HepG2 (cell line): ENCODE data around the gene NDOR1. TPM values are rescaled to one million over a fixed set of nuclear protein-coding genes. Genes with fewer than 3 reads are reported as not detected.

ENCODE experiments used
- ATAC-seq: fragments of 200-7000 bp; cut with Tn5 transposase; 3 replicates; pipeline ENCODE4 v1.9.1; 2020; ENCODE audit warnings: mild to moderate bottlenecking, moderate library complexity
- BruUV-seq: library from RNA; stranded (reverse); fragments of 400-500 nt; replicated peaks from 2 replicates; lab custom pipeline; 2021; lab: Mats Ljungman, UMichigan
- CTCF ChIA-PET: fragments of 300-600 bp; formaldehyde crosslinking; extraction: SDS; loops from one replicate; lab custom pipeline; 2021; ENCODE audit warnings: low total read pairs, inconsistent platforms, low intra/inter-chr PET ratio; lab: Yijun Ruan, JAX
- POLR2A ChIA-PET: fragments of 350-600 bp; sonication (Branson Sonifier 250); formaldehyde crosslinking; loops from one replicate; lab custom pipeline; 2020; ENCODE audit warnings: antibody characterized with exemption, inconsistent platforms; lab: Yijun Ruan, JAX
- DNase-seq: peaks from one replicate; pipeline ENCODE4 v3.0.0-alpha.2; 2015; ENCODE audit warnings: low spot score
- FAIRE-seq: peaks from 3 replicates; lab custom pipeline; 2011; peaks lifted over from hg19 to GRCh38; lab: Jason Lieb, UNC
- H2AFZ ChIP-seq: one replicate; pipeline ENCODE4 v1.6.1; 2011; ENCODE audit warnings: low read length, inconsistent platforms
- H3K27ac ChIP-seq: fragments of 300-600 bp; 3 replicates; pipeline ENCODE4 v1.8.0; 2011; ENCODE audit warnings: mixed run types, mild to moderate bottlenecking, mixed read lengths, low read length, inconsistent platforms; ENCODE audit not compliant: insufficient read depth; ENCODE audit errors: extremely low read length
- H3K27me3 ChIP-seq, 2 experiments: fragments of 200-600 bp in 1 of 2; 2 replicates in 1 of 2; 3 replicates in 1 of 2; pipeline versions ENCODE4 v1.6.0 to v1.8.0; 2011; ENCODE audit warnings: low read length in 2 of 2, mild to moderate bottlenecking in 2 of 2, moderate library complexity in 2 of 2, inconsistent platforms in 1 of 2; ENCODE audit not compliant: insufficient read depth in 2 of 2, control insufficient read depth in 1 of 2
- H3K36me3 ChIP-seq, 2 experiments: fragments of 200-600 bp in 1 of 2; replicated peaks in 1 of 2; 2 replicates in 1 of 2; 3 replicates in 1 of 2; pipeline versions ENCODE4 v1.5.1 to v1.8.0; 2011; ENCODE audit warnings: low read length in 2 of 2, inconsistent platforms in 1 of 2; ENCODE audit not compliant: insufficient read depth in 2 of 2, control insufficient read depth in 1 of 2
- H3K4me1 ChIP-seq: 2 replicates; pipeline ENCODE4 v1.5.1; 2012; ENCODE audit warnings: low read length, inconsistent platforms; ENCODE audit not compliant: insufficient read depth
- H3K4me2 ChIP-seq: 2 replicates; pipeline ENCODE4 v1.6.0; 2011; ENCODE audit warnings: low read depth, low read length, inconsistent platforms
- H3K4me3 ChIP-seq, 3 experiments: fragments of 200-600 bp in 1 of 3; sonication (generic), shearing (Covaris generic) in 1 of 3; replicated peaks in 1 of 3; 2 replicates each; pipeline ENCODE4 v1.5.1; 2011 to 2016; ENCODE audit warnings: low read length in 3 of 3, inconsistent platforms in 2 of 3, low read depth in 2 of 3, mild to moderate bottlenecking in 2 of 3, control low read depth in 1 of 3, mixed read lengths in 1 of 3; ENCODE audit not compliant: insufficient read depth in 1 of 3
- H3K79me2 ChIP-seq: one replicate; pipeline ENCODE4 v1.6.1; 2011; ENCODE audit warnings: low read length, inconsistent platforms; ENCODE audit not compliant: insufficient read depth
- H3K9ac ChIP-seq: 2 replicates; pipeline ENCODE4 v1.6.0; 2011; ENCODE audit warnings: mild to moderate bottlenecking, low read depth, low read length, inconsistent platforms; ENCODE audit not compliant: insufficient read depth
- H3K9me3 ChIP-seq: 2 replicates; pipeline ENCODE4 v1.5.1; 2012; ENCODE audit warnings: mild to moderate bottlenecking, low read length
- H4K20me1 ChIP-seq: 2 replicates; pipeline ENCODE4 v1.6.0; 2011; ENCODE audit warnings: inconsistent platforms, mild to moderate bottlenecking, low read length, moderate library complexity; ENCODE audit not compliant: insufficient read depth
- ETV6 ChIP-seq: sonication (generic); formaldehyde crosslinking; conservative IDR thresholded peaks from 2 replicates; pipeline ENCODE4 v1.4.0; 2020; ENCODE audit warnings: missing genetic modification reagents
- JDP2 ChIP-seq: sonication (generic); formaldehyde crosslinking; IDR thresholded peaks from 2 replicates; pipeline ENCODE4 v1.8.1; 2022; ENCODE audit warnings: missing genetic modification reagents, borderline replicate concordance
- MIER2 ChIP-seq: IDR thresholded peaks from 2 replicates; pipeline ENCODE4 v1.6.1; 2016; ENCODE audit warnings: missing biosample characterization, missing genetic modification reagents
- RERE ChIP-seq: IDR thresholded peaks from 2 replicates; pipeline ENCODE4 v1.6.1; 2016; ENCODE audit warnings: low read depth, missing genetic modification reagents, missing compliant biosample characterization
- SNAPC2 ChIP-seq: sonication (generic); formaldehyde crosslinking; IDR thresholded peaks from 2 replicates; pipeline ENCODE4 v1.8.1; 2022; ENCODE audit warnings: mild to moderate bottlenecking, missing genetic modification reagents
- SRF ChIP-seq: IDR thresholded peaks from 2 replicates; pipeline ENCODE4 v1.6.1; 2011; ENCODE audit warnings: mild to moderate bottlenecking, low read depth, low read length, moderate library complexity
- ZNF263 ChIP-seq: sonication (generic); formaldehyde crosslinking; IDR thresholded peaks from 2 replicates; pipeline ENCODE4 v1.4.0; 2020; ENCODE audit warnings: missing genetic modification reagents
- ZNF776 ChIP-seq: sonication (generic); formaldehyde crosslinking; IDR thresholded peaks from 2 replicates; pipeline ENCODE4 v1.4.0; 2020; ENCODE audit warnings: mild to moderate bottlenecking, missing genetic modification reagents
- WGBS: methylation state at CpG from one replicate; pipeline ENCODE4 v1.1.6; 2017; ENCODE audit warnings: low lambda C conversion rate; 5-methylcytosine and 5-hydroxymethylcytosine counted together
- in situ Hi-C: cut with HindIII; loops from 2 replicates; pipeline ENCODE4 v1.10.0; 2017; ENCODE audit warnings: low pct_unique_long_range_greater_than_20kb; ENCODE audit not compliant: extremely low pct_ligation_motif_present
- intact Hi-C: fragments of 100-400 bp; cut with micrococcal nuclease; formaldehyde crosslinking; loops from one replicate; pipeline ENCODE4 v1.10.0; 2022; ENCODE audit not compliant: unreplicated experiment
- polyA plus RNA-seq, 8 experiments: library from polyadenylated mRNA; depleted of rRNA in 3 of 8; stranded (reverse) in 7 of 8; unstranded in 1 of 8; fragments of >200 nt; fragmentation: Illumina TruSeq in 4 of 8; extraction: Trizol in 4 of 8; gene quantifications; 2 replicates each; pipeline versions ENCODE4 v1.2.1 to v1.2.3, GENCODE V29; 2011 to 2016; ENCODE audit warnings: low read depth in 4 of 8, missing spikeins in 1 of 8, mixed read lengths in 1 of 8; ENCODE audit not compliant: insufficient read depth in 1 of 8
- total RNA-seq, 5 experiments: library from RNA; depleted of rRNA; stranded (reverse); fragments of >200 nt; fragmentation: Illumina TruSeq; extraction: Trizol; gene quantifications; 2 replicates each; pipeline ENCODE4 v1.2.3, GENCODE V29; 2016; ENCODE audit warnings: low read depth in 1 of 5

The NDOR1 gene
- total and polyA plus RNA-seq, 2 of the 13 experiments (the other 11 are each of a cell fraction or from before 2014, with no cell fraction given) = 3.6 to 8.7 TPM

GRCh38 chr9:137173796-137174664 is 31.5 kb upstream of the NDOR1 start:
- Histone ChIP-seq H3K9me3 (no peaks in the 10 kb centered on the region), H3K4me1 (peaks cover 9% of the 10 kb centered on the region), H3K27ac (no peak overlapping the region), H3K36me3 (0 out of 5 replicates have a peak, but pooled peaks cover 0 to 1% of the 10 kb centered on the region in 2 experiments), H3K9ac (no peak overlapping the region), H3K27me3 (peaks cover 0 to 32% of the 10 kb centered on the region in 2 experiments; a peak in 3 of 5 replicates), H2AFZ (no peak overlapping the region), H3K4me2 (no peak overlapping the region), H4K20me1 (no peaks in the 10 kb centered on the region), H3K79me2 (no peaks in the 10 kb centered on the region), H3K4me3 (no peak overlapping the region)
- intact Hi-C loops (loop anchor here (10.0 kb wide), 1 partner anchor 59 kb away; the partner anchor contains the start of gene DPP7), in situ Hi-C loops (no loop called here)
- 51% methylated on average over 4 of the region's 45 CpGs for WGBS
- ChIA-PET POLR2A (no interaction called here), CTCF (no interaction called here)
- TF ChIP-seq ZNF263 (CRISPR knock-in tag) (0 out of 2 replicates have a peak, but pooled peaks have one; percentile 16), JDP2 (CRISPR knock-in tag) (no peak), SRF (no peak)
- no peak for FAIRE-seq
- BruUV-seq = no TSS peak
- DNase-seq = no peak
- ATAC-seq = no peak

- intact Hi-C loops = loop anchor here (10.0 kb wide), 1 partner anchor 60 kb away; the partner anchor contains the start of gene DPP7
- DNase-seq = no peak
- Histone ChIP-seq H3K9me3 (no peaks in the 10 kb centered on the region), H3K4me2 (no peak overlapping the region), H3K36me3 (peaks cover under 1 to 1% of the 10 kb centered on the region in 2 experiments; a peak in 1 of 5 replicates), H4K20me1 (no peaks in the 10 kb centered on the region), H3K27me3 (peaks cover 0 to 25% of the 10 kb centered on the region in 2 experiments; a peak in 3 of 5 replicates), H3K27ac (no peak overlapping the region), H2AFZ (no peak overlapping the region), H3K4me3 (no peak overlapping the region), H3K9ac (no peak overlapping the region), H3K79me2 (no peaks in the 10 kb centered on the region), H3K4me1 (peaks cover 7% of the 10 kb centered on the region; the same call in 1 of the 2 replicates)
- CTCF ChIA-PET = no interaction called here
- in situ Hi-C loops = no loop called here
- POLR2A ChIA-PET = no interaction called here
- ATAC-seq = no peak
- FAIRE-seq = no peak
- WGBS = 96% methylated on average over 22 of the region's 34 CpGs
- BruUV-seq = no TSS peak
- TF ChIP-seq MIER2 = no peak
- TF ChIP-seq ETV6 = no peak
- no peak for TF ChIP-seq RERE (CRISPR knock-in tag)
- no peak for TF ChIP-seq SNAPC2 (CRISPR knock-in tag)
- TF ChIP-seq ZNF776 (CRISPR knock-in tag) = no peak
Observed at GRCh38 chr9:137174722-137175293, 30.7 kb upstream of the NDOR1 start.
